Fibroblast of peridontal ligament (primary cell): ENCODE data around the gene SIRT7.
"Not testable (repeated sequence)": the region's sequence is repeated elsewhere in the genome, so short reads cannot be mapped to it uniquely, and the experiment has no call there.

Source experiments
- DNase-seq: peaks from one replicate; pipeline ENCODE4 v3.0.0-alpha.2; 2010; ENCODE audit errors: extremely low read depth

SIRT7 gene

DNA sequence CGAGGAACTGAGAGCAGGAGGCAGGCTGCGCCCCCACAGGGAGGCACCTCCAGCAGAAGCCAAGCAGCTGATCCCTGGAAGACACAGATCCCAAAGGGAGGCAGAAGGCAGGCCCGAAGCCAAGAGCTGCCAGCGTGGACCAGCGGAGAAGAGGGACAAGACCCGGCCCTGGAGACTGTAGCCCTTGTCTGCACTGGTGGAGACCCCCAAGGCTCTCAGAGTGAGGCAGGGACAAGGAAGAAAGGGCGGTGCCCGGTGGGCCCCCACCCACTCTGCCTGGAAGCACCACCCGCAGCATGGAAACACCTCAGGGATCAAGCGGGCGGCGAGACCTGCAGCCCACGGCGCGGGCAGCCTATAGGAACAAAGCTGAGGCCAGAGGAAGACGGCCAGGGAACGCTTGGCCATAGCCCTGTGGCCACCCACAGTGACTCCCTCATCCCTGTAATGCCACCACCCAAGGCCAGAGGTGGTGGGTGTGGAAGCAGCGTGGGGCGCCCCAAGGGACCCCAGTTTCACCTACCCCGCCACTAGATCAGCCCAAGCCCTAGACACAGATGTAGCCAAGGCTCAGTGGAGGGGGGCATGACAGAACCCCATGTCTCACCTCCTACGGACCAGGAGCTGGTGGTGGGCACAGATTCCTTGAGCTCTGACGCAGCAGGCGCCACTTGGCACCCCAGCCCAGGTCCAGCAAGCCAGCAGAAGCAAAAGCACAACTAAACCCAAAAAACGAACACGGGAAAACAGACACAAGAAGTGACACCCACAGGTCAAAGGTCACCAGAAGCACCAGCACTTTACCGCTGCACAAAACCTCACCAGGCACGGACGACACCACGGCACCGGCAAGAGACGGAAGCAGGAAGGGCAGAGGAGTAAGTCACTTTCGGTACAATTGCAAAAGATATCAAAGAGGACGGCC is 2.9 kb upstream of the SIRT7 start:
- DNase-seq, result no peak

DNA sequence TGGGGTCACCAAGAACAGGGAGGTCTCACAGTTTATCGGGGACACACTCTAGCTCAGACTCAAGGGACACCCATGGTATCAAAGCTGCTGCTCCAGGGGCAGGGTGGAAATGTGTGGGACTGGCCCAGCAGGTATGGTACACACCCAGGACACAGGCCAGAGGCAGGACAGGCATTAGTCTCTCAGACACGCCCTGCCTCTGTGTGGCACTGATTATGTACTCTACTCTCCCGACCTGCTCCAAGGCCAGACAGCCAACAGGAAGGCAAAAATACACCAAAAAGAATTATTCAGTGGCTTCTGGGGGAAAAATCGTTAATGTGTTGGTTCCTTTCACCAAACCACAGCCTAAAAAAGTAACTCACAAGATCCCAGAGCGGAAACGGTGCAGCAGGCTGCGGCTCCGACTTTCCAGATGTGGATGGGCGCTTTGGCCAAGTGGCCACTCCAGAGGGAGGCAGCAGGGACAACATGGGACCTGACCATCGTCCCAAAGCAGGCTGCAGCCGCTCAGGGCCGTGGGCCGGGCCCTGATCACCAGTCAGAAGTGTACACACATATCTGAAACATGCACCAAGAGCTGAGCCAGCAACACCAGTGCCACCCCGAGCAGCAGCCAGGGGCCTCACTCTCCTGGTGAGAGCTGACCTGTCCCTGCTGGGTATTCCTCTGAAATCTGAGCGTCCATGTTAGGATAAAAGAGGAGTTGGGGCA is 1.0 kb upstream of the SIRT7 start:
- no peak for DNase-seq

DNA sequence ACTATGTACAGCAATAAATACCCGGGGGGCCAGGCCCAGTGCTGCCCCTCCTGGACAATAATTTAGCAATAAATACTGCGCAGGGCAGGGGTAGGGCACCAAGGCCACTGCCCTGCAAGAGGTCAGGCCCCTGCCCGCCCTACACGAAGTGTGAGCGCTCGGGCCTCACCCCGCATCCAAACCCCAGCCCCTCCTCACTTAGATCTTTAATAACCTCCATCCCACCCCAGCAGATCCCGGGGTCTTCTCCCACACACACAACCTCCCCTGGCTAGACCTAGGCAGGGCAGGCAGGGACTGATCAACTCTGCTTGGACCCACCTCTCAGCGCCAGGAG is 325 bp upstream of the SIRT7 start:
- not testable (repeated sequence) for DNase-seq

DNA sequence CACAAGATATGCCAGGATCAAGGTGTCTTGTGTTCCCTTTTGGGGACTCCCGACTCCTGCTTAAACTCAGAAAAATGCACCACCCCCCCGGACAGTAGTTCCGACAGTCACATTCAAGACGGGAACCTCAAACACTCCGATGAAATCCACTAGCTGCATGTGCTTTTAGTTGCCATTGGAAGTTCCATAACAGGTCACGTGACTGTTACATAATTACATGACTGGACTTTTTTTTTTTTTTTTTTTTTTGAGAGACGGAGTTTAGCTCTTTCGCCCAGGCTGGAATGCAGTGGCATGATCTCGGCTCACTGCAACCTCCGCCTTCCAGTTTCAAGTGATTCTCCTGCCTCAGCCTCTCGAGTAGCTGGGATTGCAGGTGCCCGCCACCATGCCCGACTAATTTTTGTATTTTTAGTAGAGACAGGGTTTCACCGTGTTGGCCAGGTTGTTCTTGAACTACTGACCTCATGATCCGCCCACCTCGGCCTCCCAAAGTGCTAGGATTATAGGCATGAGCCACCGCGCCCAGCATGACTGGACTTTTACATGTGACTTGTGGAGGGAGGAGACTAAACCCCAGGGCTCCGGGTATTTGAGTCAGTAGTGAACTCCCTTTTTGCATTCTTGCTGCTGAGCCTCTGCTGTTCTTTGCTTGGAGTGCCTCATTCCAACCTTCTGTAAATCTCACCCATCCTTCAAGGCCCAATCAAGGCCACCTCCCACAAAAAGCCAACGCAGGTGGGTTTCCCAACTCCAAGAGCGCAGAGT is 1.6 kb downstream of the SIRT7 start:
- DNase-seq, result peak; percentile 69

DNA sequence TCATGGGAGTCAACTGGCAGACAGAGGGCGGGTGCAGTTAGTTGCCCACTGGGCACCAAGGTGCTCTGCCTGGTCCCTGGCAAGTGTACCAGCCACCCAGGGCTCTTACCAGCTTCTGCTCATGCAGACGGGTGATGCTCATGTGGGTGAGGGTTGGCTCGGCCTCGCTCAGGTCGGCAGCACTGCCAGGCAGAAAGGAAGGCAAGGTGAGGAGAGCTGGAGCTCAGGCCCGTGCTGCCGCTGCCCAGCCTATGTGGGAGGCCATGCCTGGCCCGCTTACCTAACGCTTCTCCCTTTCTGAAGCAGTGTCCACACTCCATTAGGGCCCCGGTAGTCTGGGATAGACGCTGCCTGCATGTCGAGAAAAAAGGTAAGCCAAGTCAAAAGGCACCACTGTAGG is 2.6 kb downstream of the SIRT7 start:
- no peak for DNase-seq

DNA sequence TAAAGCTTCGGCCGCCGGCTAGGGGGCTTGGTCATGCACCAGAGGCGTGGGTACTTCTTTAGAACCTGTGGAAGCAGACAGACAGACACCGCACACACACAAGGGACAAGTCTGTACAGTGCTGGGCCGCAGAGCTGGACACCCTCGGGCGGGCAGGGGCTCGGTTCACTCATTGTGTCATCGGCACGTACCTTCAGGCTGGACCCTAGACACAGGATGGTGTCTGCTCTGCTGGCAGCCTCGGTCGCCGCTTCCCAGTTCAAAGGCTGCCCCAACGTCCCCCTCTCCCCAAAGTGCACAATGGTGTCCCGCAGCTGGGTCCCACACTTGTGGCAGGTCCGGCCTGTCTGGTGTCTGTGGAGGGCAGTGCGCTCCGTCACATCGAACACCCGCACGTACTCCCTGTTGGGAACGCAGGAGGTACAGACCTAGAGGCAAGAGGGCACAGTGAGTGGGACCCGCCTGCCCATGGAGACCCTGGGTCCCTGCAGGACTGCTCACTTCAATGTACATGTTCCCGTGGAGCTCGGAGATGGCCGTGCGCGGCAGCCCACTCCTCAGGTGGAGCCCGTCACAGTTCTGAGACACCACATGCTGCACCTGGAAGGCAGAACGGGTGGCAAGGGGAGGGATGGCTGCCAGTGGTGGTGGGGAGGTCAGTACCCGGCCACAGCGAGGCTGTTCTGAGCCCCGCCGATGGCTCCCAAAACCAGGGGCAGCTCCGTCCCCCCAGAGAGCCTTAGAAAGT is 3.7 kb downstream of the SIRT7 start:
- DNase-seq, result no peak

DNA sequence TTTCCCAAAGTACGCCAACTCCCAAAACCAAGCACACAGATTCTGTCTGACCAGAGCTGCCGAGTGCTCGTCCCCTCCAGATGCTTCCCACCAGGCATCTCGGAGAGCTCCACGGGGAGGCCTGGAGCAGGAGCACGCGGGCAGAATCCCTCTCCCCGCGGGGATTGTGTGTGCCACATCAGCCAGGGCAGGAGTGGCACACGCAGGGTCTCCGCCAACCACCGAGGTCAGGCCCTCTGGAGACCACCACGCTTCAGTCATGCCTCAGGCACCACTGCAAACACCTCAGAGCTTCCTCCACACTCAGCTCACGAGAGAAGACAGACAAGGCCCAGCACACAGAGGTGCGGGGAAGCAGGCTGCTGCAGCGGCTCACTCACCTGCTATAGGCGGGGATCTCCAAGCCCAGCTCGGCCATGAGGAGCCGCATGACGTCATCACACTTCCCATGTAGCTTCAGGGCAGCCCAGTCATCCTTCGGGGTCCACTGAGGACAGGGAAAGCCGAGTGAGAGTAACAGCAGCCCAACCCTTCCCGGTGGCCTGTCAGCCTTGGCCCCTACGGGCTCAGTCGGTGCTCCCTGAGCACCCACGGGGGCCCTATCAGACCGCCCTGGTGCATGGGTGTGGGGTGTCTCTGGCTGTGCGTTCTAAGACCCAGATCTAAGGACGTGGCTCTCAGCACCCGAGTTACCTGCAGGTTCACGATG is 4.4 kb downstream of the SIRT7 start:
- DNase-seq, result no peak

DNA sequence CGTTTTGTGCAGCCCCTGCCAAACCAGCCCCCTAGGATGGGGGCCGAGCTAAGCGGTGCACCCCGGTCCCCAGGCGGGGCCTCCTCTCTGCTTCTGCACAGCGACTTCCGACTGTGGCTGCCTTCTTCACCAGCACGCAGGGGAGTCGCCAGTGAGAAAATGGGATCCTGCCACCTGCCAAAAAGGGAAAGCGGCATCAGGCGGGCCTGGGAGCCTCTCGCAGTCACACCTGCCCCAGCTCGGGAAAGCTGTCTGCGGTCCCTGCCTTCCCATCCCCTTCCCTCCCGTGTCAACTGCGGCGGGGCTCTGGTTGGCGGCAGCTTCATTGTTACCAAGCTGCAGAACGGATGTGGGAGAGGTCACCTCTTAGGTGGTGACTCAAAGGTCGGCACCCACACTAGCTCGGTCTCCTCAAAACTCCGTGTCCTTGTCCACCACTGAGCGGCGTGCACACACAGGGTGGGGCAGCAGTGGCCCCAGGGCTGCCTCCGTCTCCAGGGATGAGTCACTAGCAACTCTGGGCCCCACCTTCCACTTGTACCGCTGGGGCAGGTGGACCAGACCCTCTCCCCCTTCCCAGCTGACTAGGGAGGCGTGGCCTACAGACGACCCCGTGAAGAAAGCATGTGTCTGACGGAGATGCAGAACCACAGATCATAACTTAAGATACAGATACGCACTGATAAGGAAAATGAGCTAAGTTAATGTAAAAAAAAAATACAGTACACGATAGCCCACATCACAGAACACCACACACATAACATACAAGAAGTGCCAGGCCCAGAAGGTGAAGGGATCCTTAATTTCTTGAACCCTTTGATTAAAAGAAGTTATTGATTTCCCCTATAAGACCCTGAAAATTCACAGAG is 5.3 kb downstream of the SIRT7 start:
- no peak for DNase-seq

DNA sequence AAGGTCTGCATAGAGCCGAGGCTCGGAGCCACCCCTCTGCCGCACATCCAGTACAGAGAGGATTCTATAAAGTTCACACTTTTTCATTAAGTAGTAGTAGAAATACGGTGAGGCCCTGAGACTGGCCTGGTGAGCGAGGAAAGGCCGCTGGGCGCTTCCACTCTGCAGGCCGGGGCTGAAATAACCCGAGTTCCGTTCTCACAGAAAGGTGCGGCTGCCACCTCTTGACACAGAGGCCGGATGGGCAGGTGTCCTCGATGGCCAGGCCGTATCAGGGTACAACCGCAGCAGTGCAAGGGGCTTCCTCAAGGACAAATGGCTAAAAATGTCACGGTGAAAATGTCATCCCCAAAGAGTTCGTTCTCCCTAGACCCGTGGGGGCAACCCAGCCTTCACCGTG is 6.0 kb downstream of the SIRT7 start:
- no peak for DNase-seq

DNA sequence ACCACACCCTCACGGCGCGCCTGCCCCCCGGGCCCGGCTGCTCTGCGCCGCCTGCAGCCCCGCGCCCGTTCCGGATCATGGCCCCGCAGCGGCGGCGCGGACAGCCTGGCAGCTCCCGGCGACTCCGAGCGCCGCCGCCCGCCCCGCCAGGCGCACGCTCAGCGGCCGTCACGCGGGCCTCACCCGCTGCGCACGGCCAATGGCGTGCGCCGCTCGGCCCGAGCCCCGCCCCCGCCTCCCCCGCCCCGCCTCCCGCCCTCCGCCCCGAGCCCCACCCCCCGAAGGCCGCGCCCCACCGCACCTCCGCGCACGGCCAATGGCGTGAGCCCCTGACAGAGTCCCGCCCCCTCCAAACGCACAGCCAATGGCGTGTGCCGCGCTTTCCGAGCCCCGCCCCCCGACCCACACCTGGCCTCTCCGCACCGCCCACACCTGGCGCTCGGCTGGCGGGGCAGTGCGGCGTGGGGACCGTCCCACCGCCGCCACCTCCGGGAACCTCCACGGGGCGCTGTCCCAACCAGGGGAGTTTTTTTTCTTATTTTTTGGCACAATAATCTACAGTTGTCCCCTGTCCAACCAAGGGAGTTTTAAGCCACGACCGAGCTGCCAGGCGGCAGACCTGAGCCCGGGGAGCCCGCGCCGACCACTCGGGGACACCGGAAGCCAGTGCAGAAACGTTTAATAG is 6.6 kb downstream of the SIRT7 start, which contains the start of gene PCYT2:
TSS of gene PCYT2 (minus strand) at position 123 of the 685 bp plus-strand sequence. CDS start at position 79, 44 bp downstream.
- DNase-seq, result peak; percentile 68

DNA sequence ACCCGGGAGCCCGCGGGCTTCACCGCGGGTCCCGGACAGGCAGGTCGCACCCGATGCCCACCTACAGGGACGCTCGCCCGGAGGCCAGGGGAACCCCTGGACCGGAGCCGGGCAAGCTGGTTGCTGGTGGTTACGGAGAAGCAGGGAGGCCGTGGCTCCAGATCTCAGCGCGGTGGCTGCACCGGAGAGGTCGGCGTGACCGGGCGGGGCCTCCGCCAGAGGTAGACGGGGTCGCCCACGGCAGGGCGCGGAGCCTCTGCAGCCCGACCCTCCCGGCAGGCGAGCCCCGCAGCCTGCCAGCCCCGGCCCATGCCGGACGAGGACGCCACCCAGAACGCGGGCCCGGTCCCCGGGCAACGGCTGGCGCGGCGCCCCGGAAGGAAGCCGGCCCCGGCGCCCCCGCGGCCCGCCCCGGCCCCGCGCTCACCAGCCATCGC is 7.1 kb downstream of the SIRT7 start:
- DNase-seq, result no peak

DNA sequence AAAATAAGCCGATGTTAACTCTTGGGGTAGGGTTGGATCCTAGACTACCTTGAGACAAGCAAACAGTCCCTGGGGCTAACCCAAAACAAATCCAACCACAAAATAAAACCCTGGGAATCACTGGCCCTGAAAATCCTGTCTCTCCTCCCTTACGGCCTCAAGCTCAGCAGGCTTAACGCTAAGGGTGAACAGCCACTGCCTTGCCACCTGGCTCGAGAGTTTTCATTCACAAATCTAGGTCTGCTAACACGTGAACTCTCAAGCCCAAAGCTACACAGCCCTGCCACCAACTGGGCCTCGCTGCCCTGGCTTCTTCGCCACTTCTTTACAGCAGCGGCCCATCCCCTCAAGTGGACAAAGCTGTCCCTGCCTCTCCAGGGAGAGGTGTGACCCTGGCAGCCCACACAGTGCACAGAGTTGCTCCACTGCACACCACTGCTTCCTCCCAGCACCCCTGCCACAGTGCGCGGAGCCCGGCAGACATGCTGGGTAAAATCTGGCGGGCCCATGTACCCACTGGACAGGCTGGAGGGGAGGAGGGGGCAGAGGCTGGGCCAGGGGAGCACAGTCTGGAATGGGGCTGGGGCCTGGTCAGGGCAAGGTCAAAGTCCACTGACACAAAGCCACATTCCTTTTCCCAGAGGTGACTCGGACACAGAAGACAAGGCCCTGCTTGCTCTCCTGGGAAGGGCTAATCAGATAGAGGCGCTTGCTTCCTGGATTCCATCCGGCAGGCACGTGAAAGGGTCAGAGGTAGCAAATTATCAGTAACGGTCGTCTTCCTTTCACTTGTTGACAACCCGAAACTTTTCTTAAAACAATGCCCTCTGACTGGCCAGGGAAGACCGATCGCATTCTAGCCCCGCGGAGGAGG is 7.8 kb downstream of the SIRT7 start:
- no peak for DNase-seq

DNA sequence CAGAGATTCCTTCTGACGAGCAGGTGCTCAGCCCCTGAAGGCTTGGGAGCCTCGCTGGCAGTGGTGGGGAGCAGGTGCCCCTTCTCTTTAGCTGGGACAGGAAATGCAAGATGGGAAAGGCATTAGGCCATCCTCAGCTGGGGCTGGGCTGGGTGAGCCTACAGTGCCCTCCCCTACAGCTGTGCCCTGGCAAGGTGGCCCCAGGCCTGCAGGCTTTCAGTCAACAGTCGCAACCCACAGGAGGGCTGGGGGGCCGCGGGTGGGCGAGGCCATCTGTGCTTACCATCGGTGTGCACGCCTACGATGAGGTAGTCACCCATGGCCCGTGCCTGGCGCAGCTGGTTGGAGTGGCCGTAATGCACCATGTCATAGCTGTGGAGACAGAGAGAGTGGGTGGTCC is 8.7 kb downstream of the SIRT7 start:
- DNase-seq, result no peak

DNA sequence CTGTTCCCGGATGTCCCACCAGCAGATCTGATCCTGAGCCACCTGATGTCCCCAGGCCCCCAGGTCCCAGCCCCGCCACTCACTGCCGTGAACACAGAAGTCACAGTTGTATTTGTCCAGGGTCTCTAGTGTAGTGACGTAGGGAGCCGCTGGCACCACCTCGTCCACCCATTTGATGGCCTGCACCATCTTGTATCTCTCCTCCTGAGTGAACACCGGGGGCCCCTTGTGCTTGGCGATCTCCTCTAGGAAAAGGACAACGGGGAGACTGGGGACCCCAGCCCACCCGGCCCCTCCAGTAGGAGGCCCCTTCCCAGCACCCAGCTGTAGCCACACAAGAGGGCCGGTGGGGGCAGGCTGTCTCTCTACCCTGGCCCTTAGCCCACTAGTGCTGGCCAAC is 9.2 kb downstream of the SIRT7 start:
- DNase-seq, result no peak

DNA sequence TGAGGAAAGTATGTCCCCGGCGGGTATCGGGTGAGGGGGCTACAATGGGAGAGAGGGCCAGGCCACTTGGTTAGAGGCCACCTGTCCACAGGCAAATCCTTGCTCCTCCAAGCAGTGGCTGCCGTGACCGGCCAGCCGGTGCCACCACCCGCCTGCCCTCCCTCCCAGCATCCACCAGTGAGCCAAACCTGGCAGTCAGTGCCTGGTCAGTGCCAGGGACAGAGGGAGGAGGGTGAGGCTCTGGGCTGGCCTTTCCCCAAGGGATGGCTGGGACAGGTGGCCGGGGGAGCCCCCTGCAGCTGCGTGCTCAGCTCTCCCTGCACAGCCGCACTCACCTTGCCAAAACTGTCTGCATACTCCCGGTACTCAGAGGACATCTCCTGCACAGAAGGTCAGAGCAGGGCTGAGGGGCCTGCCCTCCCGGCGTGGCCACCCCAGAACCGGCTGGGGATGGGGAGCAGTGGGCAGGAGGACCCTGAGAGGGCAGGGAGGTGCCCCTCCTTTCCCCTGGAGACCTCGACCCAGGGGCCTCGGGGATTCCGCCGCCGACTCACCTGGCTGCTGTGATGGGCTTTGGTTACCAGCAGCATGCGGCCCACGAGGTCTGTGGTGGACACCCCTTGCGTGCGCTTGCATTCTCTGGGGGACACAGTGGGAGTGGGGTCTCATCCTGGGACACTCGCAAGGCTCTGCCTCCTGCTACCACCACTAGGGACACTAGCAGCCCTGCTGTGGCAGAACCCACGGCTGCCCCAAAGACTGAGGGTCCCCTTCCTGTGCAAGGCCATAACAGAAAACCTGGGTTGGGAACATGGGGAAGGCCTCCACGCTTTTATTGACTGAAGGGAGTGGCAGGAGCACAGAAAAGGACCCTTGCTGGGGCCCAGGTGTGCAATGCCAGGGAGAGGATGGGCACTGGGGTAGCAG is 10.5 kb downstream of the SIRT7 start:
- no peak for DNase-seq

DNA sequence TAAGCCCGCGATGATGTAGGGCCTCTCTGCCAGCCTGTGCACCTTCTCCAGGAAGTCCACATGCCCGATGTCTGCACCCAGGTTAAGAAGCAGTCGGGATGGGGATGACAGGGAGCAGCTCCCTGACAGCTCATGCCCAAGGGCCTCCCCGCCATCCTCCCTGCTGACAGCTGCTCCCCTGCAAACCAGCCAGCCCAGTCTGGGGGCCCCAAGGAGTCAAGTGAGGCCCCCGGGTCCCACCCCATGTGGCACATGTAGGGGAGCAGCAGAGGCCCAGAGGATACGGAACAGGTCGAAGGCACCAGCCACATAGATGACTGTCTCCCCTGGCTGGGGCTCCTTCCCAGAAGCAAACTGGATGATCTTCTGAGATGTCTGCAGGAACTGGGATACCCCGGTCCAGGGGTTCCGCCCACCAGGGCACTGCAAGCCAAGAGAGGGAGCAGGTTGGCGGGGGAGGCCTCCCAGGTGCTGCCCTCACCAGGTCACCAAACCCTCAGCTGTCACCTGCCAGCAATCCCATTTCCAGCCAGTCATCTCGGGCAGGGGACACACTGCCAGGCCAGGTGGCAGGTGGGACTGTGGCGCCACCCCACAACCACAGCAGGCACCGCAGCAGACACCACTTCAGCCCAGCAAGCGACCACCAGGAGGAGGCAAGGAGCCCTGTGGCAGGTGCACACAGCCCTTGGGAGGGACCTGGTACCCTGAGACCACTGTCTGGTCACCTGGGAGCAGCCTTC is 11.3 kb downstream of the SIRT7 start:
- no peak for DNase-seq

DNA sequence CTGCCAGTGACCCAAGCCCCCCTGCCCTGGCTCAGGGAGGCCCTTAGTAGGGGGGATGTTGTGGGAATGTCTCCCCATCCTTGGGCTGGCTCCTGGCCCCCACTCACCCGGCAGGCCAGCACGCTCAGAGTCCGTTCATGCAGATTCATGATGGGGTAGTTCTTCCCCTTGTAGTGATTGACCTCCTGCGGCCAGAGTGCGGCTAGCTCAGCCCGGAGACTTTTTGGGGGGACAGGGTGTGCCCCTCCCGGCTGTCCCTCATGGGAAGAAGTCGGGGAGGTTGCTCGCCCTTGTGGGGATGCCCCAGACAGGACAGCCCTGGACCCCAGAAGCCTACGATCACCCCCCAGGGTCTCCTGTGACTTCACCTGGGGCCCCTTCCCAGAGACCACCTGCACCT is 12.0 kb downstream of the SIRT7 start:
- no peak for DNase-seq
